Endothelial cell of umbilical vein (primary cell): ENCODE data around the gene ATP10B.

Source experiments
- EZH2 ChIP-seq: IDR thresholded peaks from 2 replicates; pipeline ENCODE4 v1.6.1; 2012; ENCODE audit warnings: borderline replicate concordance, low read depth, mild to moderate bottlenecking, moderate library complexity, low read length, inconsistent platforms; ENCODE audit not compliant: severe bottlenecking
- POLR2A ChIP-seq: IDR thresholded peaks from 2 replicates; pipeline ENCODE4 v1.6.1; 2012; ENCODE audit warnings: low read depth, mild to moderate bottlenecking, control low read depth, low read length
- TF ChIP-seq, protein P1 (sequence below), 2 donors: IDR thresholded peaks; 1 replicate in 1 of 2; 2 replicates in 1 of 2; pipeline ENCODE4 v1.5.1; 2011; ENCODE audit warnings: low read length in 2 of 2, mild to moderate bottlenecking in 2 of 2, moderate library complexity in 2 of 2, control low read depth in 1 of 2, inconsistent platforms in 1 of 2, low read depth in 1 of 2; ENCODE audit not compliant: insufficient read depth in 1 of 2; ENCODE audit errors: extremely low read depth in 1 of 2

DNA sequence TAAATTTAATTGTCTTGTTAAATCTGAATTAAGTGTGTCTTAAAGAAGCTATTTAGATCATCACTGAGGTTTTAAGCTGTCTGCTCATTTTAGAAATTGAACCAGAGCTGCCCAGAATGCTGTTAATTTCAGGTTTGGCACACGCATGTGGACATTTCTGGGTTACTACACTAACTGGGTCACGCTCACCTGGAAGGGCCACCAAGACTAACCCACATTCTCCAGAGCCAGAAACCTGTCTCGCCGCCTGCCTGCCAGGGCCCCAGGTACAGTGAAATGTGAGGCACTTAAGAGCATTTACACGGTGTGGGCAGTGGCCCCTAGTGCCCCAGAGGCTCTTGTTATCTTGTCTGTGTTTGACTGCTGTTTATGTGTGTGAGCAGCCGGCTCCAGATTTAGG lies 46.6 kb downstream of the ATP10B start:
- TF ChIP-seq EZH2 (no peak), POLR2A (no peak)
- TF ChIP-seq, protein P1, sequence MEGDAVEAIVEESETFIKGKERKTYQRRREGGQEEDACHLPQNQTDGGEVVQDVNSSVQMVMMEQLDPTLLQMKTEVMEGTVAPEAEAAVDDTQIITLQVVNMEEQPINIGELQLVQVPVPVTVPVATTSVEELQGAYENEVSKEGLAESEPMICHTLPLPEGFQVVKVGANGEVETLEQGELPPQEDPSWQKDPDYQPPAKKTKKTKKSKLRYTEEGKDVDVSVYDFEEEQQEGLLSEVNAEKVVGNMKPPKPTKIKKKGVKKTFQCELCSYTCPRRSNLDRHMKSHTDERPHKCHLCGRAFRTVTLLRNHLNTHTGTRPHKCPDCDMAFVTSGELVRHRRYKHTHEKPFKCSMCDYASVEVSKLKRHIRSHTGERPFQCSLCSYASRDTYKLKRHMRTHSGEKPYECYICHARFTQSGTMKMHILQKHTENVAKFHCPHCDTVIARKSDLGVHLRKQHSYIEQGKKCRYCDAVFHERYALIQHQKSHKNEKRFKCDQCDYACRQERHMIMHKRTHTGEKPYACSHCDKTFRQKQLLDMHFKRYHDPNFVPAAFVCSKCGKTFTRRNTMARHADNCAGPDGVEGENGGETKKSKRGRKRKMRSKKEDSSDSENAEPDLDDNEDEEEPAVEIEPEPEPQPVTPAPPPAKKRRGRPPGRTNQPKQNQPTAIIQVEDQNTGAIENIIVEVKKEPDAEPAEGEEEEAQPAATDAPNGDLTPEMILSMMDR (IDR thresholded peaks at IDR 0.05; ENCODE audit: extremely low read depth in 1 of 2, insufficient read depth in 1 of 2, low read depth in 1 of 2, low read length in 2 of 2), result no peak
